Tibial nerve (tissue), 4 donors: ENCODE results near the gene ZSCAN22. TPM values are rescaled to one million over a fixed set of nuclear protein-coding genes. Genes with fewer than 3 reads are reported as not detected.

Source experiments
- DNase-seq, 2 donors: peaks; one replicate each; pipeline ENCODE4 v3.0.0-alpha.2; 2019; ENCODE audit warnings: low spot score in 2 of 2
- H3K27ac ChIP-seq, 4 donors: fragments of 200-600 bp; sonication (generic) in 3 of 4; one replicate each; pipeline ENCODE4 v1.5.1; 2017 to 2019; ENCODE audit warnings: mild to moderate bottlenecking in 1 of 4
- H3K27me3 ChIP-seq, 2 donors: fragments of 200-600 bp; sonication (generic) in 1 of 2; one replicate each; pipeline versions ENCODE4 v1.5.1 to v1.6.0; 2017 to 2019
- H3K36me3 ChIP-seq, 3 donors: fragments of 200-600 bp; sonication (generic); one replicate each; pipeline ENCODE4 v1.5.1; 2018 to 2019
- H3K4me1 ChIP-seq, 4 donors: fragments of 200-600 bp; sonication (generic) in 3 of 4; one replicate each; pipeline ENCODE4 v1.5.1; 2017 to 2019
- H3K4me3 ChIP-seq, 4 donors: fragments of 200-600 bp; sonication (generic) in 3 of 4; one replicate each; pipeline ENCODE4 v1.5.1; 2017 to 2019; ENCODE audit warnings: mild to moderate bottlenecking in 1 of 4, moderate library complexity in 1 of 4
- H3K9me3 ChIP-seq, 4 donors: fragments of 200-600 bp; sonication (generic) in 3 of 4; one replicate each; pipeline ENCODE4 v1.5.1; 2017 to 2019
- CTCF ChIP-seq, 5 experiments: fragments of 200-600 bp in 3 of 5; fragments of 450-650 bp in 2 of 5; sonication (generic) in 3 of 5; IDR thresholded peaks; one replicate each; pipeline ENCODE4 v1.5.1; 2016 to 2019; ENCODE audit warnings: antibody characterized with exemption in 5 of 5, mild to moderate bottlenecking in 3 of 5, moderate library complexity in 2 of 5
- EP300 ChIP-seq, 2 donors: sonication (generic); formaldehyde crosslinking; IDR thresholded peaks; one replicate each; pipeline ENCODE4 v1.6.1; 2017; ENCODE audit warnings: antibody characterized with exemption in 2 of 2, mild to moderate bottlenecking in 1 of 2
- POLR2A ChIP-seq, 2 donors: fragments of 450-650 bp; IDR thresholded peaks; one replicate each; pipeline ENCODE4 v1.6.1; 2017; ENCODE audit warnings: antibody characterized with exemption in 2 of 2, mild to moderate bottlenecking in 2 of 2, moderate library complexity in 2 of 2
- WGBS, 2 donors: methylation state at CpG; one replicate each; pipeline ENCODE4 v1.1.5; 2018; 5-methylcytosine and 5-hydroxymethylcytosine counted together
- total RNA-seq, 4 donors: library from RNA; depleted of rRNA; stranded (reverse); fragments of >200 nt; gene quantifications; one replicate each; pipeline ENCODE4 v1.1.0, GENCODE V29; 2016

The ZSCAN22 gene
- total RNA-seq, 4 donors from 2014 or later, result 2.2 to 4.8 (median 4.2) TPM

DNA sequence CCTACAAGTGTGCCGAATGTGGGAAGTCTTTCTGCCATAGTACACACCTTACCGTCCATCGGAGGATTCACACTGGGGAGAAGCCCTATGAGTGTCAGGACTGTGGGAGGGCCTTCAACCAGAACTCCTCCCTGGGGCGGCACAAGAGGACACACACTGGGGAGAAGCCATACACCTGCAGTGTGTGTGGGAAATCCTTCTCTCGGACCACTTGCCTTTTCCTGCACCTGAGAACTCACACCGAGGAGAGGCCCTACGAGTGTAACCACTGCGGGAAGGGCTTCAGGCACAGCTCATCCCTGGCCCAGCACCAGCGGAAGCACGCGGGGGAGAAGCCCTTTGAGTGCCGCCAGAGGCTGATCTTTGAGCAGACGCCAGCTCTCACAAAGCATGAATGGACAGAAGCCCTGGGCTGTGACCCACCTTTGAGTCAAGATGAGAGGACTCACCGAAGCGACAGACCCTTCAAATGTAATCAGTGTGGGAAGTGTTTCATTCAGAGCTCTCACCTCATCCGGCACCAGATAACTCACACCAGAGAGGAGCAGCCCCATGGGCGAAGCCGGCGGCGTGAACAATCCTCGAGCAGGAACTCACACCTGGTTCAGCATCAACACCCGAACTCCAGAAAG lies 31.9 kb upstream of the ZSCAN22 start:
- DNase-seq, result no peak
- WGBS, 2 donors, result 96 to 97% methylated on average over 20 to 22 of the region's 22 CpGs
- Histone ChIP-seq H3K27me3 (no peaks in the 10 kb centered on the region), H3K4me1 (no peaks in the 10 kb centered on the region), H3K4me3 (no peak overlapping the region), H3K9me3 (peaks cover 0 to 91% (median 40%) of the 10 kb centered on the region in 4 donors), H3K36me3 (peaks cover 12 to 100% (median 47%) of the 10 kb centered on the region in 3 donors), H3K27ac (no peak overlapping the region)
- TF ChIP-seq EP300 (IDR thresholded peaks at IDR 0.05), result no peak
- TF ChIP-seq CTCF (IDR thresholded peaks at IDR 0.05), result no peak
- no peak for TF ChIP-seq POLR2A (IDR thresholded peaks at IDR 0.05)

GRCh38 chr19:58296104-58296503 lies 30.7 kb upstream of the ZSCAN22 start:
- TF ChIP-seq CTCF (IDR thresholded peaks at IDR 0.05) (no peak), POLR2A (IDR thresholded peaks at IDR 0.05) (no peak), EP300 (IDR thresholded peaks at IDR 0.05) (no peak)
- DNase-seq, result no peak
- Histone ChIP-seq H3K4me3 (no peak overlapping the region), H3K9me3 (peaks cover 0 to 93% (median 38%) of the 10 kb centered on the region in 4 donors), H3K27me3 (no peaks in the 10 kb centered on the region), H3K36me3 (peaks cover 11 to 100% (median 47%) of the 10 kb centered on the region in 3 donors), H3K27ac (no peak overlapping the region), H3K4me1 (no peaks in the 10 kb centered on the region)
- WGBS, 2 donors, result 87 to 89% methylated on average over 7 of the region's 7 CpGs

DNA sequence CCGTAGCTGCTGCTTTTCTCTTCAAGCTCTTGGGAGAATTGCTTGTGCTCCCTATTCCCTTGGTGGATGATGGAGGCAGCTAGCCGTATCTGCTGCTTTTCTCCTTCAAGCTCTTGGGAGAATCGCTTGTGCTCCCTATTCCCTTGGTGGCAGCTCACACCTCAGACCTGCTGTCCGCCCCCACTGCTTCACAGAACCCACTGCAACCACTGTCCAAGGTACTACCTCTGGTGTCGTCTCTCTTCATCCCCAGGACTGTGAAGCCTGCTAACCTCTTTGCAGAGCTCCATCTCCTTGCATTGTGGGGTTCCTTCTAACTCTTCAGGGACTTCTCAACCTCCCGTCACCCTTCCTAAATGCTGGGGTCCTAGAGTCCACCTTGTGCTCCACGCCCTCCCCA lies 26.2 kb upstream of the ZSCAN22 start:
- Histone ChIP-seq H3K27ac (no peak overlapping the region), H3K9me3 (peaks cover 0 to 54% (median 12%) of the 10 kb centered on the region in 4 donors), H3K4me3 (no peak overlapping the region), H3K4me1 (peaks cover 0 to 8% (median 2%) of the 10 kb centered on the region in 4 donors), H3K27me3 (no peaks in the 10 kb centered on the region), H3K36me3 (peaks cover 0 to 67% (median 13%) of the 10 kb centered on the region in 3 donors)
- 85 to 87% methylated on average over 7 of the region's 7 CpGs for WGBS, 2 donors
- TF ChIP-seq EP300 (IDR thresholded peaks at IDR 0.05) (no peak), POLR2A (IDR thresholded peaks at IDR 0.05) (no peak), CTCF (IDR thresholded peaks at IDR 0.05) (no peak)
- DNase-seq, result no peak

DNA sequence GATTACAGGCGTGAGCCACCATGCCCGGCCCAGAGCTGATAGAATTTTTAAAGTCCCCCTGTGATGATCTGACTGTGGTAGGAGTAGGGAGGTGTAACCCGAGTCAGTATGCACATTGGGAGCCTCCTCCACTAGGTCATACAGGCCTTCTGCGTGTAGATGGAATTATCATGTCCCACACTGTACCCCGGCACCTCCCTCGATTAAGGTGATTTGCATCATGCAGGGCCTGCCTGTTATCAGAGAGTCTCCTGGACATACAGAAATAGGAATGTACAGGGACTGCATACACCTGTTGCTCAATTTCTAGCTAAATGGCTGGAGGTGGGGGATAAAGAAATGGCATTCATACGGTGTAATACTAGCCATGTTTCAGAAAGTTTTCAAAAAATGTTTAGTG lies 22.5 kb upstream of the ZSCAN22 start:
- no peak for DNase-seq
- H3K4me1 ChIP-seq, result peaks cover 0 to 29% (median 14%) of the 10 kb centered on the region in 4 donors
- WGBS, 2 donors, result 80 to 86% methylated on average over 7 of the region's 7 CpGs
- H3K36me3 ChIP-seq, result peaks cover 0 to 62% (median 14%) of the 10 kb centered on the region in 3 donors
- peaks cover 0 to 24% (median under 1%) of the 10 kb centered on the region in 4 donors for H3K9me3 ChIP-seq
- TF ChIP-seq POLR2A (IDR thresholded peaks at IDR 0.05) (no peak), CTCF (IDR thresholded peaks at IDR 0.05) (no peak), EP300 (IDR thresholded peaks at IDR 0.05) (no peak)
- peak overlapping the region in 2 of 4 donors; percentile 89 to 92 for H3K27ac ChIP-seq
- H3K27me3 ChIP-seq, result no peaks in the 10 kb centered on the region
- peak overlapping the region in 1 of 4 donors; percentile 95 for H3K4me3 ChIP-seq

GRCh38 chr19:58304748-58305064 lies 22.1 kb upstream of the ZSCAN22 start:
- TF ChIP-seq EP300 (IDR thresholded peaks at IDR 0.05), result no peak
- TF ChIP-seq POLR2A (IDR thresholded peaks at IDR 0.05), result no peak
- no peak for TF ChIP-seq CTCF (IDR thresholded peaks at IDR 0.05)
- peak overlapping the region; percentile 75 to 95 (median 80) for H3K4me3 ChIP-seq
- peaks cover 0 to 29% (median 14%) of the 10 kb centered on the region in 4 donors for H3K4me1 ChIP-seq
- 13% methylated on average over 7 of the region's 7 CpGs for WGBS, 2 donors
- H3K36me3 ChIP-seq, result peaks cover 0 to 62% (median 14%) of the 10 kb centered on the region in 3 donors
- no peaks in the 10 kb centered on the region for H3K27me3 ChIP-seq
- peak overlapping the region; percentile 19 to 92 (median 79) for H3K27ac ChIP-seq
- no peak for DNase-seq
- peaks cover 0 to 19% (median 0%) of the 10 kb centered on the region in 4 donors for H3K9me3 ChIP-seq
